Mammary epithelial cell (primary cell): ENCODE measurements around the gene MRPS11.
"Not testable (repeated sequence)": the region's sequence is repeated elsewhere in the genome, so short reads cannot be mapped to it uniquely, and the experiment has no call there.

Source experiments
- CTCF ChIP-seq, 2 donors: IDR thresholded peaks in 1 of 2; conservative IDR thresholded peaks in 1 of 2; 2 replicates each; pipeline ENCODE4 v1.5.1; 2011 to 2012; ENCODE audit warnings: inconsistent platforms in 2 of 2, low read length in 2 of 2, mild to moderate bottlenecking in 2 of 2, control low read depth in 1 of 2, low read depth in 1 of 2; ENCODE audit not compliant: insufficient read depth in 1 of 2; ENCODE audit errors: extremely low read depth in 1 of 2
- EZH2 ChIP-seq: IDR thresholded peaks from 2 replicates; pipeline ENCODE4 v1.6.1; 2012; ENCODE audit warnings: low read length, inconsistent platforms, borderline replicate concordance

- not testable (repeated sequence) for TF ChIP-seq CTCF (conservative IDR thresholded peaks at IDR 0.05 in 1 of 2, IDR thresholded peaks at IDR 0.05 in 1 of 2; ENCODE audit: extremely low read depth in 1 of 2, insufficient read depth in 1 of 2, low read depth in 1 of 2, low read length in 2 of 2); EZH2
Observed at GRCh38 chr15:88524094-88524493, 56.6 kb downstream of the MRPS11 start.
